K562 (cell line): ENCODE results near the gene RXFP3. TPM values are rescaled to one million over a fixed set of nuclear protein-coding genes. Genes with fewer than 3 reads are reported as not detected.
"Not testable (repeated sequence)": the region's sequence is repeated elsewhere in the genome, so short reads cannot be mapped to it uniquely, and the experiment has no call there.

Experiments used
- ATAC-seq: fragments of 200-7000 bp; cut with Tn5 transposase; 3 replicates; pipeline ENCODE4 v1.9.1; 2020; ENCODE audit warnings: moderate library complexity
- BruUV-seq: library from RNA; stranded (reverse); fragments of 400-500 nt; replicated peaks from 2 replicates; lab custom pipeline; 2021; lab: Mats Ljungman, UMichigan
- CTCF ChIA-PET: fragments of 300-600 bp; formaldehyde crosslinking; extraction: SDS; loops from one replicate; lab custom pipeline; 2021; ENCODE audit warnings: low intra/inter-chr PET ratio; lab: Yijun Ruan, JAX
- POLR2A ChIA-PET: fragments of 300-600, 350-650 bp; sonication (Branson Sonifier 250); formaldehyde crosslinking; extraction: SDS; loops from one replicate; lab custom pipeline; 2021; ENCODE audit warnings: antibody characterized with exemption, inconsistent platforms; lab: Yijun Ruan, JAX
- DNase-seq, 4 experiments: peaks; one replicate each; pipeline versions ENCODE4 v3.0.0 to v3.0.0-alpha.2; 2011 to 2018; ENCODE audit warnings: low spot score in 3 of 4, mixed read lengths in 3 of 4; ENCODE audit errors: extremely low read depth in 1 of 4
- FAIRE-seq: peaks from 2 replicates; lab custom pipeline; 2011; peaks lifted over from hg19 to GRCh38; lab: Jason Lieb, UNC
- H2AFZ ChIP-seq: 2 replicates; pipeline ENCODE4 v1.6.0; 2011; ENCODE audit warnings: low read depth, low read length, control low read depth, inconsistent platforms
- H3K27ac ChIP-seq: fragments of 200-600 bp; 3 replicates; pipeline ENCODE4 v1.8.0; 2011; ENCODE audit warnings: low read depth, mild to moderate bottlenecking, control low read depth, inconsistent platforms, low read length, moderate library complexity, mixed read lengths; ENCODE audit errors: extremely low read depth
- H3K27me3 ChIP-seq, 2 experiments: fragments of 300-600 bp in 1 of 2; 2 replicates in 1 of 2; 3 replicates in 1 of 2; pipeline versions ENCODE4 v1.6.0 to v1.8.0; 2011; ENCODE audit warnings: inconsistent platforms in 2 of 2, low read length in 2 of 2, mild to moderate bottlenecking in 1 of 2, mixed read lengths in 1 of 2, moderate library complexity in 1 of 2; ENCODE audit not compliant: control insufficient read depth in 2 of 2, insufficient read depth in 2 of 2
- H3K36me3 ChIP-seq: fragments of 300-600 bp; 3 replicates; pipeline ENCODE4 v1.8.0; 2011; ENCODE audit warnings: mild to moderate bottlenecking, low read length, inconsistent platforms; ENCODE audit not compliant: control insufficient read depth, insufficient read depth
- H3K4me1 ChIP-seq, 2 experiments: fragments of 200-600 bp in 1 of 2; replicated peaks in 1 of 2; 2 replicates in 1 of 2; 3 replicates in 1 of 2; pipeline versions ENCODE4 v1.5.1 to v1.8.0; 2011; ENCODE audit warnings: inconsistent platforms in 2 of 2, low read length in 2 of 2, mild to moderate bottlenecking in 1 of 2, mixed read lengths in 1 of 2, moderate library complexity in 1 of 2; ENCODE audit not compliant: control insufficient read depth in 2 of 2, insufficient read depth in 2 of 2
- H3K4me2 ChIP-seq: 2 replicates; pipeline ENCODE4 v1.6.1; 2011; ENCODE audit warnings: low read length, control low read depth, inconsistent platforms, mixed read lengths; ENCODE audit not compliant: insufficient read depth
- H3K4me3 ChIP-seq: fragments of 200-600 bp; sonication (generic), shearing (Covaris generic); 2 replicates; pipeline ENCODE4 v1.5.1; 2016; ENCODE audit warnings: control low read depth, inconsistent platforms
- H3K79me2 ChIP-seq: fragments of 200-600 bp; 3 replicates; pipeline ENCODE4 v1.8.0; 2011; ENCODE audit warnings: low read length, inconsistent platforms; ENCODE audit not compliant: control insufficient read depth, insufficient read depth
- H3K9ac ChIP-seq, 2 experiments: 2 replicates each; pipeline versions ENCODE4 v1.6.0 to v1.6.1; 2011; ENCODE audit warnings: low read depth in 2 of 2, low read length in 2 of 2, control low read depth in 1 of 2, inconsistent platforms in 1 of 2, mild to moderate bottlenecking in 1 of 2, mixed read lengths in 1 of 2; ENCODE audit not compliant: insufficient read depth in 1 of 2
- H3K9me1 ChIP-seq: one replicate; pipeline ENCODE4 v1.6.0; 2011; ENCODE audit warnings: inconsistent platforms, mild to moderate bottlenecking, low read length, moderate library complexity; ENCODE audit not compliant: control insufficient read depth, insufficient read depth
- H3K9me3 ChIP-seq: replicated peaks from 2 replicates; pipeline ENCODE4 v1.5.1; 2011; ENCODE audit warnings: low read depth, low read length, inconsistent platforms; ENCODE audit not compliant: control insufficient read depth, insufficient read depth
- H4K20me1 ChIP-seq: replicated peaks from 2 replicates; pipeline ENCODE4 v1.6.1; 2011; ENCODE audit warnings: low read length, inconsistent platforms, mixed read lengths; ENCODE audit not compliant: control insufficient read depth, insufficient read depth
- CBX5 ChIP-seq: IDR thresholded peaks from 2 replicates; pipeline ENCODE4 v1.6.1; 2014; ENCODE audit warnings: low read depth, borderline replicate concordance
- ZNF146 ChIP-seq: IDR thresholded peaks from one replicate; pipeline ENCODE4 v1.6.1; 2018; ENCODE audit warnings: missing compliant biosample characterization; ENCODE audit not compliant: unreplicated experiment
- WGBS: fragments of 100-300 bp; shearing (Covaris generic); methylation state at CpG from one replicate; pipeline ENCODE4 v1.1.6; 2016; ENCODE audit warnings: low coverage, mixed read lengths; ENCODE audit not compliant: insufficient coverage; ENCODE audit errors: missing lambda C conversion rate; 5-methylcytosine and 5-hydroxymethylcytosine counted together
- in situ Hi-C: fragments of 300-500 bp; cut with MboI; formaldehyde crosslinking; loops from 4 replicates; pipeline ENCODE4 v1.15.0; 2018; ENCODE audit warnings: inconsistent platforms, mixed read lengths
- intact Hi-C: fragments of 100-400 bp; cut with micrococcal nuclease; formaldehyde crosslinking; loops from 2 replicates; pipeline ENCODE4 v1.14.2; 2022
- polyA plus RNA-seq, 8 experiments: library from polyadenylated mRNA; depleted of rRNA in 4 of 8; stranded (reverse) in 5 of 8; unstranded in 3 of 8; fragments of >200 nt; fragmentation: Nextera tagmentation in 2 of 8; fragmentation: Illumina TruSeq in 1 of 8; extraction: Ambion mirVana in 2 of 8; extraction: Trizol in 1 of 8; gene quantifications; 2 replicates each; pipeline versions ENCODE4 v1.2.1 to v1.2.3, GENCODE V29; 2011 to 2014; ENCODE audit warnings: inconsistent platforms in 1 of 8, missing spikeins in 1 of 8
- total RNA-seq, 7 experiments: library from RNA; depleted of rRNA in 6 of 7; stranded (reverse); fragments of >200 nt in 6 of 7; fragmentation: Illumina TruSeq in 2 of 7; extraction: Trizol in 2 of 7; gene quantifications; 2 replicates each; pipeline versions ENCODE4 v1.2.1 to v1.2.3, GENCODE V29; 2011 to 2021; ENCODE audit warnings: low replicate concordance in 1 of 7

Gene RXFP3
- total and polyA plus RNA-seq, 9 of the 15 experiments (the other 6 are each of a cell fraction or from before 2014, with no cell fraction given) = not detected

DNA sequence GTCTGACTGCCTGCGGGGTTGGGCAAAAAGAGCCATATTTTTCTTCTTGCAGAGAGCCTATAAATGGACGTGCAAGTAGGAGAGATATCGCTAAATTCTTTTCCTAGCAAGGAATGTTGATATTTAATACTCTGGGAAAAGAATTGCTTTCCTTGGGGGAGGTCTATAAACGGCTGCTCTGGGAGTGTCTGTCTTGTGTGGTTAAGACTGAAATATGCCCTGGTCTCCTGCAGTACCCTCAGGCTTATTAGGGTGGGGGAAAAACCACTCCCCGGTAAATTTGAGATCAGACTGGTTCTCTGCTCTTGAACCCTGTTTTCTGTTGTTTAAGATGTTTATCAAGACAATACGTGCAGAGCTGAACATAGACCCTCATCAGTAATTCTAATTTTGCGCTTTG is 29.9 kb upstream of the RXFP3 start:
- WGBS = 3% methylated on average over 6 of the region's 7 CpGs
- H3K79me2 ChIP-seq, H3K4me2 ChIP-seq, H3K9ac ChIP-seq, H3K9me1 ChIP-seq, H3K36me3 ChIP-seq, ATAC-seq, FAIRE-seq, intact Hi-C loops, H3K27me3 ChIP-seq, DNase-seq, H3K27ac ChIP-seq, H4K20me1 ChIP-seq, H3K4me1 ChIP-seq, H2AFZ ChIP-seq, BruUV-seq, H3K9me3 ChIP-seq, POLR2A ChIA-PET, in situ Hi-C loops, H3K4me3 ChIP-seq, CTCF ChIA-PET: not testable (repeated sequence)
- TF ChIP-seq CBX5 = 0 out of 2 replicates have a peak, but pooled peaks have one; percentile 66

- BruUV-seq, H3K27ac ChIP-seq, H3K27me3 ChIP-seq, H4K20me1 ChIP-seq, POLR2A ChIA-PET, H2AFZ ChIP-seq, intact Hi-C loops, H3K9ac ChIP-seq, in situ Hi-C loops, H3K36me3 ChIP-seq, DNase-seq, FAIRE-seq, H3K4me1 ChIP-seq, H3K9me1 ChIP-seq, H3K4me2 ChIP-seq, H3K4me3 ChIP-seq, H3K79me2 ChIP-seq, ATAC-seq, H3K9me3 ChIP-seq: not testable (repeated sequence)
- peak; percentile 65 for TF ChIP-seq ZNF146 (CRISPR knock-in tag)
- CTCF ChIA-PET = interaction anchor here (1.1 kb wide), 1 partner anchor 13 kb away, joined by 5 read pairs; no protein-coding TSS in a partner anchor
- 7% methylated on average over 3 of the region's 3 CpGs for WGBS
Measured at GRCh38 chr5:33914844-33915243, 21.3 kb upstream of the RXFP3 start.
